Gastroesophageal sphincter (tissue), 3 donors: ENCODE data around the gene CKAP2.

Source experiments
- EP300 ChIP-seq: sonication (generic); formaldehyde crosslinking; IDR thresholded peaks from one replicate; pipeline ENCODE4 v1.6.1; 2017; ENCODE audit warnings: antibody characterized with exemption, mild to moderate bottlenecking
- POLR2A ChIP-seq, 2 donors: fragments of 450-650 bp; IDR thresholded peaks; one replicate each; pipeline ENCODE4 v1.6.1; 2017; ENCODE audit warnings: antibody characterized with exemption in 2 of 2, mild to moderate bottlenecking in 2 of 2, moderate library complexity in 1 of 2
- POLR2AphosphoS5 ChIP-seq: sonication (generic); formaldehyde crosslinking; IDR thresholded peaks from one replicate; pipeline ENCODE4 v1.6.1; 2017; ENCODE audit warnings: antibody characterized with exemption
- TF ChIP-seq, protein P1 (sequence below), 4 experiments: fragments of 200-600 bp in 2 of 4; fragments of 450-650 bp in 2 of 4; sonication (generic) in 1 of 4; IDR thresholded peaks; one replicate each; pipeline ENCODE4 v1.5.1; 2017 to 2019; ENCODE audit warnings: antibody characterized with exemption in 4 of 4, mild to moderate bottlenecking in 2 of 4, moderate library complexity in 2 of 4

- TF ChIP-seq EP300 = no peak
- TF ChIP-seq, protein P1, sequence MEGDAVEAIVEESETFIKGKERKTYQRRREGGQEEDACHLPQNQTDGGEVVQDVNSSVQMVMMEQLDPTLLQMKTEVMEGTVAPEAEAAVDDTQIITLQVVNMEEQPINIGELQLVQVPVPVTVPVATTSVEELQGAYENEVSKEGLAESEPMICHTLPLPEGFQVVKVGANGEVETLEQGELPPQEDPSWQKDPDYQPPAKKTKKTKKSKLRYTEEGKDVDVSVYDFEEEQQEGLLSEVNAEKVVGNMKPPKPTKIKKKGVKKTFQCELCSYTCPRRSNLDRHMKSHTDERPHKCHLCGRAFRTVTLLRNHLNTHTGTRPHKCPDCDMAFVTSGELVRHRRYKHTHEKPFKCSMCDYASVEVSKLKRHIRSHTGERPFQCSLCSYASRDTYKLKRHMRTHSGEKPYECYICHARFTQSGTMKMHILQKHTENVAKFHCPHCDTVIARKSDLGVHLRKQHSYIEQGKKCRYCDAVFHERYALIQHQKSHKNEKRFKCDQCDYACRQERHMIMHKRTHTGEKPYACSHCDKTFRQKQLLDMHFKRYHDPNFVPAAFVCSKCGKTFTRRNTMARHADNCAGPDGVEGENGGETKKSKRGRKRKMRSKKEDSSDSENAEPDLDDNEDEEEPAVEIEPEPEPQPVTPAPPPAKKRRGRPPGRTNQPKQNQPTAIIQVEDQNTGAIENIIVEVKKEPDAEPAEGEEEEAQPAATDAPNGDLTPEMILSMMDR (IDR thresholded peaks at IDR 0.05) = no peak
- no peak for TF ChIP-seq POLR2AphosphoS5
- TF ChIP-seq POLR2A (IDR thresholded peaks at IDR 0.05) = no peak
Measured at GRCh38 chr13:52455677-52456041, 381 bp downstream of the CKAP2 start.
